NCI-H226 (cell line): ENCODE measurements around the gene PEAR1.

Source experiments
- DNase-seq: peaks from one replicate; pipeline ENCODE4 v3.0.0-alpha.2; 2015

Gene PEAR1

DNA sequence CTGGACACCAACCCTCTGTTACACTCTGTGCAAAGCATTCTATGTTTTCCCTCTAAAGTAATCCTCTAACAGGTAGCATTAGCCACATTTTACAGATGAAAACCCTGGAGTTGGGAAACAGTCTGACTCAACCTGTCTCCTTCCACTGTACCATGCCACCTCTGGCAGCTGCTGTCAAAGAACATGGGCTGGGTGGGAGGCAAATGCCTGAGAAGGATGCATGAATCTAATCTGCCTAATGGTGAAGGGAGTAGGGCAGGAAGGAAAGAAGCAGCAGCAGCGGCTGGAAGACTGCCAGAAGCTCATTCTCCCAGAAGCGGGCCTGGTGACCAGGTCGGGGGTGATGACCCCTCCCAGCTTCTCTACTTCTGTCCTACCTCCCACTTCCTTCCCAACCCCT, 48.7 kb downstream of the PEAR1 start:
- no peak for DNase-seq

DNA sequence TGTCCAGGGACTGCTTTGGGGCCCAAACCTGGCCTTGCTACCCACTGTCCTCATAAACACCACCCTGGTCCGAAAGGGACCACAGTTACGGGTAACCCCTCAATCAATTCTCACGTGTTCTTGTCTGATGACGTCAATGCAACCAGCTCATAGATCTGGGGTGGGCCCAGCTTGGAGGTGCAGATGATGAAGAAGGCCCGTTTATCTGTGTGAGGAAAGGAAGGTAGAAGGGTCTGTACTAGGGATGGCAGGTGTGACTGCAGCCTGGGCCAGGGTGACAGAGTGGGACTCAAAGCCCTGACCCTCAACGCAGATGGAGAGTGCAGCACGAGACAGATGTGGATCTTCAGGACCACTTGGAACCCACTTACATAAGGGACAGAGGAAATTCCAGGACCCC, 49.1 kb downstream of the PEAR1 start:
- DNase-seq, result no peak

DNA sequence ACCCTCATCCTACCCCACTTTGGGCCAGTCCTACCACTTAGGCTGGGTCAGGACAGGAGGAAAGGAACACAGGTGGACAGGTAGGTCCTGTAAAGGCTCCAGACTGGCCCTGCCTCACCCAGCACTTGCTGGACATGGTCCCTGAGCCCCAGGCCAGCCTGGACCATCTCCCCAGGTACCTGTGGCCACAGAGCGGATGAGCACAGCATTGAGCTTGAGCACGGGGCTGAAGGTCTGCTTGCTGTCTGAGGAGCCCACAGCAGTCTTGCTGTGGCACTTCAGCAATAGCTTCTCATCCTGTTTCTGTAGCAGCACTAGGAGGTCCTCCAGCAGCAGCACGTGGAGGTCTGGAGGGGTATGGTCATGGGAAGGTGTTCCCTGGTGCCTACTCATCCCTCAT, 50.2 kb downstream of the PEAR1 start:
- no peak for DNase-seq

DNA sequence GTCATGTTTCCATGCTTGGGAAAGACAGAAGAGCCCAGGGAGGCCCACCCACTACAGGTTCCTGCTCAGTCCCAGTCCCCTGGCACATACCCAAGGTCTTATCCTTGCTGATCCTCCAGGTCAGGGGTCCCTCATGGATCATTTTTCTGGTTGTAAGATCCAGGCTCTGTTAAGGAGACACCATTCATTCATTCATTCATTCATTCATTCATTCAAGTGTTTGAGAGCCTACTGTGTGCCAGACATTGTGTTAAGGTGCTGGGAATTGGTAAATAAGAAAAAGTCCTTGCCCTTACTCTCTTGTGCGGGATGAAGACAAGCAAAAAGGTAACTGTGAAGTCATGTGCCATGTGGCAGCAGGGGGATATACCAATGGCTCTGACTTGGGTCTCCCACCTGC, 50.8 kb downstream of the PEAR1 start:
- no peak for DNase-seq

DNA sequence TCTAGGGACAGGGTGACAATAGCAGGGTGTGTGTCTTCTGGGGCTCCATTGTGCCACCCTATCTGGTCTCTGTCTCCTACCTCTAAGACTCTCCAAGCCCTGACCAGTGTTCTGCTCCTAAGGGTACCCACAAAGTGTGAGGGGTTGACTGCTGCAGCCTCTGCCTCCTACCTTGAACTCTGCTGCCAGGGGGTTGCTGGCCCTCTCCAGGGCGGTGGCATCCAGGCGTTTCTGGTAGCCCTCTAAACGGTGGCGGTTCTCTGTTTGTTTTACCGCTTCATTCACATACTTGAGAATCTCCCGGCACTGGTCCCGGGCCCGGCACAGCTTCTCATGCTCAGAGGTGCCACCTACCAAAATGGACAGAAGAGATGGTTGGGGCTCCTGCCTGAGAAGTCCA, 51.3 kb downstream of the PEAR1 start:
- no peak for DNase-seq

DNA sequence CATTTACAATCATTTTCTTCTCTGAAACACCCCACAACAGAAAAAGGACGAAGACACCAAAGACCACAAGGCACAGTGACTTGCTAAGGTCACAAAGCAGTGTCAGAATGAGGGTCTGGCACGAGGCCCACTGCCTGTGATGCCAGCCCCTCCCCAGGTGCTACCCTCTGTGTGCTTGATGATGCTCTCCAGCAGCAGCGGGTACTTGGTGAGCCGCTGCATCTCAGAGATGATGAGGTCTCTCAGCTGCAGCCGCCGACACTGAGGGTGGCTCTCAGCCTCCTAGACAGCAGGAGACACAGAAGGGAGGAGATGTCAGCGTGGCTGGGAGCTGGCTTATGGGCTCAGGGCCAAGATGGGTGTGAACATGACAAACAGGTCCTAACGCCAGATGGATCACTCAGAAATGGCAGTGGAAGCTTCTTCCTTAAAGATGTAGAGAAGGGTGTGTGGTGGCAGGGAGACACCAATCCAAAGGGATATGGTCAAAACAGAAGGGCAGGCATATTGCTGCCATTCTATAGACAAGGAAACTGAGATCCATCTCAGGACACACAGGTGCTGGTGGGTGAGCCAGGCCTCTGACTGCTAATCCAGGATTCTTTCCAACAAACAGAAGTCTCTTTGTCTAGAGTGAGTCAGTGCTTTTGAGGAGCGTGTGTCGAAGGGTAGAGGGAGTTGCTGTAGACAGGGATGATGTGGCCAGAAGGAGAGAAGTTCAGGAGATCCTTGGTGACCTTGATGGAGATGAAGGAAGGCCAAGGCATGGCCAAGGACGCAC, 52.6 kb downstream of the PEAR1 start:
- DNase-seq, result no peak

DNA sequence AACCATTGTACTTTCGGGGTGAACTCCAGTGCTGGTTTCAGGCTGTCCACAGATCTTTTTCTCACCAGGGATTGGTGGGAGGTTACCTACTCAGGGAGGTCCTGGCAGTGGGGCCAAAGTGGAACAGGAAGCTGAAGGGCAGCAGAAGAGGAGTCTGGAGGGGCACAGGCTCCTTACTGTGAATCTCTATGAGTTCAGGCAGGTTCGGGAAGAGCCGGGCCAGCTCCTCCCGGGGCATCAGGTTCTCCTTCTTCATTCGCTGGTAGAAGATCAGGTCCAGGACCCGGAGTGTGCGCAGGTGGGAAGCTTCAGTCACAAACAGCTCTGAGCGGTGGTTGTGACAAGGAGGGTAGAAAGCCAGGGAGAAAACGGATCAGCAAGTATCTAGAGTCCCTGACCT, 53.6 kb downstream of the PEAR1 start:
- no peak for DNase-seq

DNA sequence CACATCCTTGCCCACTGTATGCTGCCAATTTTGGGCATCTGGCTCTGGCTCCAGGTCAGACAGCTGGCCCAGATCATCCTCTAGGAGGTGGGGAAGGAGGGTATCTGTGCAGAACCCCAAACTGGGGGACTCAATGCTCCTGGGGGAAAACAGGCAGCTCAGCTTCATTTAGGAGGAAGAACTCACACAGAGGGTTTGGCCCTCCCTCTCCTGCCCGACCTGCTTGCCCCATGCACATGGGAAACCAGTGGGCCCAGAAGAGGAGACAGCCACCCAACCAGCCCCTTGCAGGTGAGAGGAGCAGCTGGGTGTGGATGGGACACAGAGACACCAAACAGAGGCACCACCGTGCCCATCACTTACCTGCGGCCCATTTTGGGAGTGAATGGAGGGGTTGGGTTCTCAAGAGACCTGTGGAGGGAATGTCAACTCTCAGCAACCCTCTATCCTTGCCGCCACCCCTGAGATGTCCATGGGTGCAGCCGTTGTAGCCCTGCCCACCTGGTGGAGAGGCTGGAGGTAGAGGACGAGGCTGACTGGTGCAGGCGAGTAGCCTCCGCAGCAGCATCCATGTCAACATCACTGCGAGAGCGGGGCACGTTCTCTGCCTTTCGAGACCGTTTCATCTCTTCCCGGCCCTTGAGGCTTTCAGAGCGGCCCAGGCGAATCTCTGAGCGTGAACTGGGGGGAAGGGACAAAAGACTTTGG, 54.5 kb downstream of the PEAR1 start:
- no peak for DNase-seq

DNA sequence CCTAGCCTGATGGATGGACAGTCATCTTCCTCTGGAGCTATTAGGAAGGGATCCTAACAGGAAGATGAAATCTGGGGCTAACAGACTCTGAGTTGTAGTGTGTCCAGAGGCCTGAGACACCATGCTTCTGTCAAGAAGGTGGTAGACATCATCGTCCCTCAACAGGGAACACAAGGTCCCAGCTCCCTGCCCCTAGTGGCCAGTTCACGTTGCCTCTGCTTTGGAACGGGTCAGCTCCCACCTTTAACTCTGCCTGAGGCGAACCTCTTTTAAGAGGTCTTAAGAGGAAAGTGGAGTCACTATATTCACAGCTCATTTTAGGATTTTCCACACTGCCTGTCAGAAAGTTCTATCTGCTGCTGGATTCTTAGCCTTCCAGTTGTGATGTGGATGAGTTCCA, 55.2 kb downstream of the PEAR1 start:
- DNase-seq, result no peak

DNA sequence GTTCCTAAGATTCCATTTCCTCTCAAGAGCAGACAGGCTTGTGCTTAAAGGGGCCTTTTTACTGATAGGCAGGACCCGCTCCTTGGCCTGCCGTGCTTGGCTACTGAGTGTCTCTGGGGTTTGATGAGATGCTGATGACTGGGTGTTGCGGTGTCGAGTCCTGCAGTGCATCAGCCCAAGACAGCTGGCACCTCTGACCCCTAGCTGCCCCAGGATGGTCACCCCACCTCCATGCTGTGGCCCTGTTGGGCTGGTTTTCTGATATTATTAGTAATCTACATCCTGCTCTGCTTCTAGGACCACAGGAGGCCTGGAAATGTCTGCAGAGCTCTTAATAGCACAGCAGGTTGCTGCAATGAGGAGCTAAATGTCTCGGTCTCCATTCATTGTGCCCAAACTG, 55.6 kb downstream of the PEAR1 start:
- DNase-seq, result no peak

DNA sequence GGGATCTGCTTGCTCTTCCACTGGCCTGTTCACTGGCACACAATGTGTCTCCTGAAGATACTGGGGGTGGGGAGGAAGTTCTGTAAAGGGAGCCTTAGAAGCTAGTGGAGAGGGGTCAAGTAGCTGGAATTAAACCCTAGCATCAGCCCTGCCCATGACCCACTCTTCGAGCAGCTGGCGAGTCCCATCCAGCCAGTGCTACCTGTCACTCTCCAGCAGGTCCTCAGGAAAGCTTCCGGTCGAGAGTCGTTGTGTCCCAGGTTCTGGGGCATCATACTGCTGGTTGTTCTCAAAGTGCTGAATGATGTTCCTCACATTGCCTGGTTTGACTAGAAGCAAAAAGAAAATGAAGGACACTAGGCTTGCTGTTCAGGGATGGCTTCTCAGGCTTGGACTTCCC, 57.9 kb downstream of the PEAR1 start:
- DNase-seq, result no peak

DNA sequence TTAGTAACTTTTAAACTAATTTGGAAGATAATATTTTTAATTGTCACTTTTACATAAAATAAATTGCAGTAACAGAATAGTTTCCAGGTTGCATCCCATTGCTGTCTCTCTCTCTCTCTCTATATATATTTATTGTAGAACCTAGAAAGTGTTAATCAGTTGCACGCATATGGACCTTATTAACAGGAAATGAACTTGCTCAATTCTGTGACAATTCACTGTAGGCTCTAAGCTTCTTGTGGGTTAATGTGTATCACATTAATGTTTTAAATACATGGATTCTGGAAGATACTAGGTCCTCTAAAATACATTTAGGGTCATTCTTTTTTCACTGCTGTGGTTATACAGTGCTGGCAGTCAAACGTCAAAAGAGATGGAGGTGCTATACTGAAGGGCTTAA, 60.1 kb downstream of the PEAR1 start:
- DNase-seq, result no peak

DNA sequence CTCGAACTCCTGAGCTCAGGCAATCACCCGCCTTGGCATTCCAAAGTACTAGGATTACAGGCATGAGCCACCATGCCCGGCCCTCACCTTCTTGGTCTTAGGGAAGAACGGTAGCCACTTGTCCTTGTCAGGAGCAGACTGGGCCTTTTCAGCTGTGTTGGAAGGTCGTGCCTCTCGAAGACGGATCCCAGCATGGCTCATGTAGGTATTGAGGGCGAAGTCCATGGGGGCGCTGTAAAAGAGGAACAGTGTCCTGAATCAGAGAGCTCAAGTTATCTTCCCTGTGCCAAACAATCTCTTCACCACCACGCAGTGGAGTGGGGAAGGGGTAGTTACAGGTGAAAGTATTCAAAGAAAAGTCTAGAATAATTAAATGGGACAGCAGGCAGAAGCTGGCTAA, 62.8 kb downstream of the PEAR1 start:
- no peak for DNase-seq

DNA sequence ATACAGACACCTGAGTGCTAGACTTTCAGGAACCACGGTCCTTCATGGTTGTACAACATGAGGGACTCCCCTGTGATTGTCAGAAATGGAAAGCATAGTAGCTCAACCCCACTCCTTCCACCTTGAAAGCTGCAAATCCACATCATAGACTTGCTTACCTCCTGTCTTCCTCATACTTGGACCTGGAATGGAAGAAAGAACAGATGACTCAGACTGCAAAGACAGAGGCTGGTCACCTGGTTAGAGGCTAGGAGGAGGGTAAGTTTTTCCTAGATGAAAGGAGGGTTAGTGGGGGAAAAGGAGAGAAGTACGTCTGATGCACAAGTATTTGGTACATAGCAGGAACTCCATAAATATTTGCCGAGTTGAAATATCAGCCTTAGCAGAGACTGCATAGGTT, 64.1 kb downstream of the PEAR1 start:
- DNase-seq, result no peak

DNA sequence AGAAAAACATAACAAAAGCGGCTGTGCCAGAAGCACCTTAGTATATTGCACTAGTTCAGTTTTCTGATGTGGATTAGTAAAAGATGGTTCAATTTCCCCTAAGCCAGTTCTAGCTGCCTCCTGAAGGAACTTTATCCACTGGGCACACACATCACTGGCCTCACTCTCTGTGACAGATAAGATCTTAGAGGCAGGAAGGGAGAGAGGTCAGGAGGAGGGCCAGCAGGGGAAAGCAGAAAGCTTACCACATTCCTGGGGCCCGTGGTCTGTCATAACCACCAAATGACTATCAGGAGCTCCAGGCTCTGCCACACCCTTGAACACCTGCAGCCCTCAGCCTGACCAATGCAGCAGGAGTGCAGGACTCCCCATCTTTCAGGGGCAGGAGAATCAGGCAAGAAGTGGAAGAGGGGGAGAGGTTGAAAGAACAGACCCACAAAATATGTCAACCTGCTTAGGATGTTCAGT, 64.8 kb downstream of the PEAR1 start:
- DNase-seq, result no peak

DNA sequence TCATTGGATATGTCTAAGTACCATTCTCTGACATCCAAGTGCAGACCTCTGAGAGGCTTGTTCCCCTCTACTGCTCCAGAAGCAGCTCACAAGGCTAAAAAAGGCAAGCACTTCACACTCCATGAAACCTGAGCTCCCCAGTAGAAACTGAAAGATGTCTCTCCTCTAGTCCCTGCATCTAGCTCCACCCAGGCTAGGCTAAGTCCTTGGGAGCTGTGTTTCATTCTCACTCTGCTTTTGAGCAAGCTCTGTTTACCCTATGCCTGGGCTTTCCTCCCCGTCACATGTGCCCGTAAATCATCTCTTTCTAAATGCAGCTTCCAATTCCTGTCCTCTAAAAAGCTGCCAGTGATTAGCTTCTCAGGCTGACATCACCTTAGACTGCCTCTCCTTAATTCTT, 65.9 kb downstream of the PEAR1 start:
- DNase-seq, result no peak

DNA sequence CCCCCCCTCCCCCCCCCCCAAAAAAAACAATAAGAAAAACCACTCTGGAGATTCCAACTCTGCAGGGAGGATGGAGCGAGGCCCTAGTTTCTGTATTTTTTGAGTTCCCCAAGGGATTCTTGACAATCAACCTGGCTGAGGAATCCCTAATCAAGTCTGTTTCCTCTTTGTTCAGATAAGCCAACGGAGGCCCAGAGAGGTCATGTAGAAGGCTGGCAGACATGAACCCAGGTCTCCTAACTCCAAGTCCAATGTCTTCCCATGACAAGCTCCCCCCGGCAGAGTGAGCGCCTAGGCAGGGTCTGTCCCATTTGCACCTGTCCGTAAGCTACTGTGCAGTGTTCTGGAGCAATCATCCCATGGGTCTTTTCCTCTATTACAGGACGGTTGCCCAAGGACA, 66.4 kb downstream of the PEAR1 start:
- DNase-seq, result no peak

DNA sequence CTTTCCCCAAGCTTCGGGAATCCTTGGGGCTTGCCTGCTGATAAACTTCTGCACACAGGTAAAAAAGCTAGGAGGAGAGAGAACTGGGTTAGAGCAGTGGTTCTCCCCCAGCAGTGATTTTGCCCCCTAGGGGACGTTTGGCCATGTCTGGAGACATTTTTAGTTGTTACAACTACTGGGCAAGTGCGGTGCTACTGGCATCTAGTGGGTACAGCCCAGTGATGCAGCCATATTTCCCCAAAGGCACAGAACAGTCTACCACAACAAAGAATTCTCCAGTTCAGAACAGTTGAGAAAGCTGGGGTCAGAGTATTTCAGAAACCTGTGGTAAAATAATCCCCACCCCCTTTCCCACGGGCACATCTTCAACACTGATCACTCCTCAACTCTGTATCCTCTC, 68.2 kb downstream of the PEAR1 start:
- DNase-seq, result no peak

DNA sequence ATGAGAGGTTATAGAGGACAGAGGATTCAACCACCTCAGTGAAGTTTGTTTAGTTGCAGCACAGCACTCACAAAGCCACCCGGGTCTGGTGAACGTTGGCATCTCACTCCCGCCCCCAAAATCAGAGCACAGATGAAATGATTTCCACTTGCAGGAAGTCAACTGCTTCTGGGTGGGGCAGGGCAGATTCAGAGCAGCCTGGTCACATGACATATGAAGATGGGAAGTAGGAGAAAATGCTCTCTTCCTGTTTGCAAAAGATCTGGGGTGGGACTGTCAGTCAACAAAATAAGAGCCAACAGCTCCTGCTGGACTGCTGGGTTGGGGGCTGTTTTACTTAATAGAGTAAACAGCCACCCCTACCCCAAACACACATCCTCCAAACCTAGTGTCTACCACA, 70.1 kb downstream of the PEAR1 start:
- DNase-seq, result no peak

DNA sequence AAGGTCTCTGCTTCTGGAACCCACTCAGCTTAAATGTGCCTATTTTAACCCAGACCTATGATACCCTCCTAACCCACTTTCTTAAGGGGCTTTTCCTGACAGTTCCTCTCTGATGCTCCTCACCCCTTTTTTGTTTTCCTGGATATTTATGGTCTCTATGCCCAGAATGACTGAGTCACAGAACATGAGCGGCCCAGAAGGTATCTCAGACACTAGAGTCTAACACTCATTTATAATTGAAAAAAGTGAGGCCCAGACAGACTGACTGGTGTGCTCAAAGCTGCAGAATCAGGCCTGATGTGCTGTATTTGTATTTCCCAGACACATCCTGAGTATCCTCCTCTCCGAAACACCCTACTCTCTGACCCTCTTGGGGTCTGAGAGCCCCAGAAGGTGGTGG, 70.9 kb downstream of the PEAR1 start:
- DNase-seq, result no peak
